GM15510 (cell line): ENCODE data around the gene HOXB1.

Source experiments
- POLR2A ChIP-seq: IDR thresholded peaks from 3 replicates; pipeline ENCODE4 v1.6.1; 2011; ENCODE audit warnings: borderline replicate concordance; ENCODE audit not compliant: insufficient read length; ENCODE audit errors: extremely low read depth

Gene HOXB1

GRCh38 chr17:48551596-48552465, 21.0 kb upstream of the HOXB1 start:
- no peak for TF ChIP-seq POLR2A

GRCh38 chr17:48551214-48551555, 20.4 kb upstream of the HOXB1 start:
- no peak for TF ChIP-seq POLR2A

GRCh38 chr17:48550502-48551213, 19.8 kb upstream of the HOXB1 start:
- no peak for TF ChIP-seq POLR2A

GRCh38 chr17:48549914-48550501, 19.2 kb upstream of the HOXB1 start:
- TF ChIP-seq POLR2A, result no peak

GRCh38 chr17:48549281-48549630, 18.4 kb upstream of the HOXB1 start:
- no peak for TF ChIP-seq POLR2A

GRCh38 chr17:48548523-48549280, 17.9 kb upstream of the HOXB1 start:
- no peak for TF ChIP-seq POLR2A

- TF ChIP-seq POLR2A, result no peak
Observed at GRCh38 chr17:48547808-48548522, 17.2 kb upstream of the HOXB1 start.

GRCh38 chr17:48546924-48547807, 16.4 kb upstream of the HOXB1 start:
- TF ChIP-seq POLR2A, result no peak

- no peak for TF ChIP-seq POLR2A
Observed at GRCh38 chr17:48546137-48546923, 15.5 kb upstream of the HOXB1 start.

GRCh38 chr17:48545539-48545938, 14.7 kb upstream of the HOXB1 start:
- no peak for TF ChIP-seq POLR2A

GRCh38 chr17:48545022-48545375, 14.2 kb upstream of the HOXB1 start, which contains the start of gene HOXB2:
TSS of gene HOXB2 (minus strand) at chr17:48545109. CDS start at chr17:48544911, 198 bp downstream.
- TF ChIP-seq POLR2A, result no peak

GRCh38 chr17:48544349-48545021, 13.7 kb upstream of the HOXB1 start:
- TF ChIP-seq POLR2A, result peak; percentile 11
